ENCODE results near the gene ZNF619.
"Not testable (repeated sequence)": the region's sequence is repeated elsewhere in the genome, so short reads cannot be mapped to it uniquely, and the experiment has no call there.

DNA sequence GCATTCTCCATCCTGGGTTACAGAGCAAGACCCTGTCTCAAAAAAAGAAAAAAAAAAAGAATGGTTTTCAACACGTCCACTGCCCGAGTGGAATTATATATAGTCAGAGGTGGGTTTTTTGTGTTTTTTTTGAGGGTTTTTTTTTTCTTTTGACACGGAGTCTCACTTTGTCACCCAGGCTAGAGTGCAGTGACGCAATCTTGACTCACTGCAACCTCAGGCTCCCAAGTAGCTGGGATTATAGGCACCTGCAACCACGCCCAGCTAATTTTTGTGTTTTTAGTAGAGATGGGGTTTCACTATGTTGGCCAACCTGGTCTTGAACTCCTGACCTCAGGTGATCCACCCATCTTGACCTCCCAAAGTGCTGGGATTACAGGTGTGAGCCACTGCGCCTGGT is 16.4 kb upstream of the ZNF619 start:
- TF ChIP-seq, protein P1, sequence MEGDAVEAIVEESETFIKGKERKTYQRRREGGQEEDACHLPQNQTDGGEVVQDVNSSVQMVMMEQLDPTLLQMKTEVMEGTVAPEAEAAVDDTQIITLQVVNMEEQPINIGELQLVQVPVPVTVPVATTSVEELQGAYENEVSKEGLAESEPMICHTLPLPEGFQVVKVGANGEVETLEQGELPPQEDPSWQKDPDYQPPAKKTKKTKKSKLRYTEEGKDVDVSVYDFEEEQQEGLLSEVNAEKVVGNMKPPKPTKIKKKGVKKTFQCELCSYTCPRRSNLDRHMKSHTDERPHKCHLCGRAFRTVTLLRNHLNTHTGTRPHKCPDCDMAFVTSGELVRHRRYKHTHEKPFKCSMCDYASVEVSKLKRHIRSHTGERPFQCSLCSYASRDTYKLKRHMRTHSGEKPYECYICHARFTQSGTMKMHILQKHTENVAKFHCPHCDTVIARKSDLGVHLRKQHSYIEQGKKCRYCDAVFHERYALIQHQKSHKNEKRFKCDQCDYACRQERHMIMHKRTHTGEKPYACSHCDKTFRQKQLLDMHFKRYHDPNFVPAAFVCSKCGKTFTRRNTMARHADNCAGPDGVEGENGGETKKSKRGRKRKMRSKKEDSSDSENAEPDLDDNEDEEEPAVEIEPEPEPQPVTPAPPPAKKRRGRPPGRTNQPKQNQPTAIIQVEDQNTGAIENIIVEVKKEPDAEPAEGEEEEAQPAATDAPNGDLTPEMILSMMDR (IDR thresholded peaks at IDR 0.05; ENCODE audit: poor library complexity): not testable (repeated sequence)
- TF ChIP-seq EZH2 (IDR thresholded peaks at IDR 0.05; ENCODE audit: borderline replicate concordance); EZH2phosphoT487 (IDR thresholded peaks at IDR 0.05; ENCODE audit: low read depth, severe bottlenecking, unreplicated experiment): not testable (repeated sequence)

All from hepatocyte (in vitro differentiated cells).